Fibroblast of the aortic adventitia (primary cell): ENCODE results near the gene NLGN2. TPM values are rescaled to one million over a fixed set of nuclear protein-coding genes. Genes with fewer than 3 reads are reported as not detected.

Experiments used
- DNase-seq: peaks from one replicate; pipeline ENCODE4 v3.0.0-alpha.2; 2010; ENCODE audit warnings: low read depth
- H3K4me3 ChIP-seq: 2 replicates; pipeline ENCODE4 v1.5.1; 2011; ENCODE audit warnings: low read depth, mild to moderate bottlenecking, control low read depth, low read length, moderate library complexity
- CTCF ChIP-seq: IDR thresholded peaks from 2 replicates; pipeline ENCODE4 v1.5.1; 2011; ENCODE audit warnings: mild to moderate bottlenecking, low read length, control low read depth, inconsistent platforms; ENCODE audit not compliant: insufficient read depth
- total RNA-seq: library from RNA; depleted of rRNA; stranded (reverse); fragments of >200 nt; gene quantifications from 2 replicates; pipeline ENCODE4 v1.2.3, GENCODE V29; 2012; ENCODE audit warnings: low replicate concordance

NLGN2 gene
- total RNA-seq, 1 donor, result 7.0 TPM

- H3K4me3 ChIP-seq, result no peak overlapping the region
- no peak for DNase-seq
- TF ChIP-seq CTCF, result no peak
Observed at GRCh38 chr17:7408252-7408727, 645 bp downstream of the NLGN2 start.

GRCh38 chr17:7408863-7409262, 1.2 kb downstream of the NLGN2 start:
- TF ChIP-seq CTCF, result no peak
- DNase-seq, result no peak
- H3K4me3 ChIP-seq, result no peak overlapping the region

GRCh38 chr17:7409716-7410115, 2.1 kb downstream of the NLGN2 start:
- TF ChIP-seq CTCF, result no peak
- no peak for DNase-seq
- H3K4me3 ChIP-seq, result no peak overlapping the region

DNA sequence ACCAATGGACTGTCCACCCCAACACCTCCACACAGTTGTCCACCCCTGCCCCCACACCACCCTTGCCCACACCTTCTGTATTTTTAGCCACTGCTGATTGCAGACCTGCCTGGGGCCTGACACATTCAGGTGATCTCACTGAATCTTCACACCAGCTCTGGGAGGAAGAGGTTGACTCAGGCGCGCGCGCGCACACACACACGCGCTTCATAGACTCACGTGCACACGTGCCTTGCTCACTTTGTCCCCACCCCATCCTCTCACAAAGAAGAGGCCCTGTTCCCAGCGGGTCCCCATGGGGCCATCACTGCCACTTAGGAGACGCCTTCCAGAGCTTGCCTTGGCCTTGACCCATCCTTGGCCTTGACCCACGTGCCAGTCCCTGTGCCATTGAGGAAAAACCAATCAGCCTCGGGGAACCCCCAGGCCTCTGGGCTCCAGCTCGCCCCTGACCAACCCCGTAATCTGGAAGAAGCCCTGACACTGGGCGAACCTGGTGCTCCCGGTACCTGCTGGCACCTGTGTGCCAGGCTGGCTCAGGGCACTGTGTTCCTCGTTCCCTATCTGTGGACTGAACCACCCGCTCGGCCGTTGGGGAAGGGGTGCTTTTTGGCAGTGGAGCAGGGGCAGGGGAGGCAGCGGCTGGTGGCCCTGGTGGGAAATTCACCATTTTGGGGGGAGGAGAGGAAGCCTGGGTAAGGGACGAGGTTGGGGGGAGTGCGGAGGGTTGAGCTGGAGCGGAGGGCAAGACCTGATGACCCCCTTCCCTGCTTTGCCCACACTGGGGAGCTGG, 3.2 kb downstream of the NLGN2 start:
- no peak overlapping the region for H3K4me3 ChIP-seq
- no peak for DNase-seq
- TF ChIP-seq CTCF, result no peak

- no peak overlapping the region for H3K4me3 ChIP-seq
- no peak for DNase-seq
- no peak for TF ChIP-seq CTCF
Observed at GRCh38 chr17:7411427-7411750, 3.7 kb downstream of the NLGN2 start.

- TF ChIP-seq CTCF, result no peak
- no peak overlapping the region for H3K4me3 ChIP-seq
- peak; percentile 30 for DNase-seq
Observed at GRCh38 chr17:7413346-7413985, 5.8 kb downstream of the NLGN2 start.
